Gastrocnemius medialis (tissue), 4 donors: ENCODE data around the gene LPAR3. TPM values are rescaled to one million over a fixed set of nuclear protein-coding genes. Genes with fewer than 3 reads are reported as not detected.

Experiments
- ATAC-seq, 2 donors: fragments of 150-250 bp; one replicate each; pipeline ENCODE4 v1.9.1; 2016
- DNase-seq, 2 donors: peaks; one replicate each; pipeline ENCODE4 v3.0.0-alpha.2; 2019
- H3K27ac ChIP-seq, 4 donors: fragments of 200-600 bp; sonication (generic); 1 replicate in 1 of 4; 2 replicates in 3 of 4; pipeline ENCODE4 v1.5.1; 2016 to 2018; ENCODE audit warnings: mild to moderate bottlenecking in 2 of 4, moderate library complexity in 1 of 4
- H3K27me3 ChIP-seq, 3 donors: fragments of 200-600 bp; sonication (generic) in 2 of 3; 1 replicate in 1 of 3; 2 replicates in 2 of 3; pipeline versions ENCODE4 v1.5.1 to v1.6.0; 2016 to 2019; ENCODE audit warnings: mild to moderate bottlenecking in 1 of 3, moderate library complexity in 1 of 3
- H3K36me3 ChIP-seq, 2 donors: fragments of 200-600 bp; sonication (generic) in 1 of 2; one replicate each; pipeline ENCODE4 v1.5.1; 2017 to 2018
- H3K4me1 ChIP-seq, 2 donors: fragments of 200-600 bp; sonication (generic) in 1 of 2; one replicate each; pipeline ENCODE4 v1.5.1; 2016 to 2017; ENCODE audit warnings: mild to moderate bottlenecking in 2 of 2
- H3K4me3 ChIP-seq, 4 donors: fragments of 200-600 bp; sonication (generic) in 3 of 4; 1 replicate in 1 of 4; 2 replicates in 3 of 4; pipeline ENCODE4 v1.5.1; 2016 to 2019; ENCODE audit warnings: mild to moderate bottlenecking in 2 of 4
- H3K9me3 ChIP-seq, 3 donors: fragments of 200-600 bp; sonication (generic) in 2 of 3; 1 replicate in 1 of 3; 2 replicates in 2 of 3; pipeline ENCODE4 v1.5.1; 2016 to 2019
- CTCF ChIP-seq, 5 experiments: fragments of 450-650 bp in 3 of 5; fragments of 200-600 bp in 2 of 5; sonication (generic) in 2 of 5; IDR thresholded peaks in 4 of 5; conservative IDR thresholded peaks in 1 of 5; 1 replicate in 4 of 5; 2 replicates in 1 of 5; pipeline ENCODE4 v1.5.1; 2016 to 2019; ENCODE audit warnings: antibody characterized with exemption in 5 of 5, mild to moderate bottlenecking in 3 of 5, moderate library complexity in 3 of 5
- POLR2A ChIP-seq, 2 donors: fragments of 450-650 bp; IDR thresholded peaks; one replicate each; pipeline ENCODE4 v1.6.1; 2017; ENCODE audit warnings: antibody characterized with exemption in 2 of 2, mild to moderate bottlenecking in 2 of 2, moderate library complexity in 2 of 2
- in situ Hi-C, 4 donors: fragments of 200-750 bp; cut with MboI; loops; one replicate each; pipeline versions ENCODE4 v1.15.0 to v1.8.0; 2017; ENCODE audit warnings: low sequenced_read_pairs in 4 of 4
- intact Hi-C: fragments of 100-400 bp; cut with DNase I; formaldehyde crosslinking; loops from one replicate; pipeline ENCODE4 v1.15.1; 2023; ENCODE audit warnings: low total_unique reads
- total RNA-seq, 4 donors: library from RNA; depleted of rRNA; stranded (reverse); fragments of >200 nt; gene quantifications; one replicate each; pipeline versions ENCODE4 v1.1.0 to v1.2.3, GENCODE V29; 2016

Gene LPAR3
- total RNA-seq, 4 donors from 2014 or later = not detected

GRCh38 chr1:84797603-84798002, 95.4 kb downstream of the LPAR3 start:
- in situ Hi-C loops (no loop called here), intact Hi-C loops (no loop called here)
- TF ChIP-seq POLR2A (IDR thresholded peaks at IDR 0.05) (no peak), CTCF (IDR thresholded peaks at IDR 0.05 in 4 of 5, conservative IDR thresholded peaks at IDR 0.05 in 1 of 5) (no peak)
- Histone ChIP-seq H3K9me3 (peaks cover 0 to under 1% (median 0%) of the 10 kb centered on the region in 3 donors), H3K27me3 (no peaks in the 10 kb centered on the region), H3K4me1 (no peaks in the 10 kb centered on the region), H3K4me3 (no peak overlapping the region), H3K27ac (no peak overlapping the region), H3K36me3 (no peaks in the 10 kb centered on the region)
- ATAC-seq (no peak), DNase-seq (no peak)

- no peak for ATAC-seq
Measured at GRCh38 chr1:84795966-84796600, 96.9 kb downstream of the LPAR3 start.

GRCh38 chr1:84795213-84795612, 97.8 kb downstream of the LPAR3 start:
- no peak overlapping the region for H3K4me3 ChIP-seq
- in situ Hi-C loops = no loop called here
- no peak for ATAC-seq
- H3K36me3 ChIP-seq = no peaks in the 10 kb centered on the region
- H3K9me3 ChIP-seq = peaks cover 0 to 4% (median 3%) of the 10 kb centered on the region in 3 donors
- intact Hi-C loops = no loop called here
- no peak for DNase-seq
- H3K27me3 ChIP-seq = no peaks in the 10 kb centered on the region
- no peak for TF ChIP-seq POLR2A (IDR thresholded peaks at IDR 0.05)
- TF ChIP-seq CTCF (IDR thresholded peaks at IDR 0.05 in 4 of 5, conservative IDR thresholded peaks at IDR 0.05 in 1 of 5) = no peak
- no peak overlapping the region for H3K27ac ChIP-seq
- no peaks in the 10 kb centered on the region for H3K4me1 ChIP-seq

More at GRCh38 chr1:84795966-84796600, 96.9 kb downstream of the LPAR3 start:
- no peak for DNase-seq
- in situ Hi-C loops = no loop called here
- H3K27me3 ChIP-seq = no peaks in the 10 kb centered on the region
- no peaks in the 10 kb centered on the region for H3K36me3 ChIP-seq
- TF ChIP-seq POLR2A (IDR thresholded peaks at IDR 0.05) (no peak), CTCF (IDR thresholded peaks at IDR 0.05 in 4 of 5, conservative IDR thresholded peaks at IDR 0.05 in 1 of 5) (no peak)
- intact Hi-C loops = no loop called here
- peaks cover 0 to 4% (median 3%) of the 10 kb centered on the region in 3 donors for H3K9me3 ChIP-seq
- H3K4me3 ChIP-seq = no peak overlapping the region
- H3K27ac ChIP-seq = no peak overlapping the region
- no peaks in the 10 kb centered on the region for H3K4me1 ChIP-seq

- intact Hi-C loops (no loop called here), in situ Hi-C loops (no loop called here)
- TF ChIP-seq CTCF (IDR thresholded peaks at IDR 0.05 in 4 of 5, conservative IDR thresholded peaks at IDR 0.05 in 1 of 5) (no peak), POLR2A (IDR thresholded peaks at IDR 0.05) (no peak)
- H3K9me3 ChIP-seq = peaks cover 0 to 4% (median 3%) of the 10 kb centered on the region in 3 donors
- no peaks in the 10 kb centered on the region for H3K27me3 ChIP-seq
- DNase-seq (no peak), ATAC-seq (no peak)
- H3K27ac ChIP-seq = no peak overlapping the region
- no peak overlapping the region for H3K4me3 ChIP-seq
- H3K36me3 ChIP-seq = no peaks in the 10 kb centered on the region
- no peaks in the 10 kb centered on the region for H3K4me1 ChIP-seq
Measured at GRCh38 chr1:84792421-84792820, 100.6 kb downstream of the LPAR3 start.

- ATAC-seq = no peak
- H3K36me3 ChIP-seq = no peaks in the 10 kb centered on the region
- intact Hi-C loops = no loop called here
- no peak overlapping the region for H3K4me3 ChIP-seq
- H3K27me3 ChIP-seq = no peaks in the 10 kb centered on the region
- DNase-seq = no peak
- H3K9me3 ChIP-seq = peaks cover 0 to 4% (median 3%) of the 10 kb centered on the region in 3 donors
- H3K27ac ChIP-seq = no peak overlapping the region
- in situ Hi-C loops = no loop called here
- TF ChIP-seq POLR2A (IDR thresholded peaks at IDR 0.05) (no peak), CTCF (IDR thresholded peaks at IDR 0.05 in 4 of 5, conservative IDR thresholded peaks at IDR 0.05 in 1 of 5) (no peak)
- no peaks in the 10 kb centered on the region for H3K4me1 ChIP-seq
Measured at GRCh38 chr1:84789014-84789413, 104.0 kb downstream of the LPAR3 start.
